GM18873 (cell line): ENCODE data around the gene NEIL1.
"Not testable (repeated sequence)": the region's sequence is repeated elsewhere in the genome, so short reads cannot be mapped to it uniquely, and the experiment has no call there.

Experiments used
- ATAC-seq: cut with Tn5 transposase; IDR thresholded peaks from one replicate; pipeline ENCODE4 v1.9.1; 2021; ENCODE audit warnings: mild to moderate bottlenecking, moderate library complexity, moderate number of reproducible peaks; ENCODE audit not compliant: unreplicated experiment, low FRiP score

NEIL1 gene

GRCh38 chr15:75332093-75332492 lies 14.7 kb upstream of the NEIL1 start:
- ATAC-seq, result not testable (repeated sequence)

- not testable (repeated sequence) for ATAC-seq
Observed at GRCh38 chr15:75333654-75334419, 13.0 kb upstream of the NEIL1 start.

GRCh38 chr15:75335313-75335704 lies 11.5 kb upstream of the NEIL1 start:
- ATAC-seq, result no peak

- ATAC-seq, result no peak
Observed at GRCh38 chr15:75335705-75336355, 11.0 kb upstream of the NEIL1 start, which contains the start of gene COMMD4. Gene COMMD4 (plus strand): TSS chr15:75336063. CDS start chr15:75336090, 27 bp downstream.

- no peak for ATAC-seq
Observed at GRCh38 chr15:75338661-75339240, 8.1 kb upstream of the NEIL1 start.

GRCh38 chr15:75339531-75340240 lies 7.2 kb upstream of the NEIL1 start:
- no peak for ATAC-seq

GRCh38 chr15:75342221-75342620 lies 4.6 kb upstream of the NEIL1 start:
- no peak for ATAC-seq

- not testable (repeated sequence) for ATAC-seq
Observed at GRCh38 chr15:75343953-75344352, 2.9 kb upstream of the NEIL1 start.

GRCh38 chr15:75347222-75348033 lies 589 bp downstream of the NEIL1 start:
- ATAC-seq, result peak; percentile 42

GRCh38 chr15:75348034-75348561 lies 1.3 kb downstream of the NEIL1 start:
- ATAC-seq, result no peak

GRCh38 chr15:75348562-75349350 lies 1.9 kb downstream of the NEIL1 start:
- no peak for ATAC-seq

- not testable (repeated sequence) for ATAC-seq
Observed at GRCh38 chr15:75349351-75349669, 2.5 kb downstream of the NEIL1 start.

GRCh38 chr15:75349851-75350588 lies 3.2 kb downstream of the NEIL1 start:
- ATAC-seq, result no peak

- no peak for ATAC-seq
Observed at GRCh38 chr15:75350601-75351361, 3.9 kb downstream of the NEIL1 start.

- no peak for ATAC-seq
Observed at GRCh38 chr15:75352186-75353080, 5.6 kb downstream of the NEIL1 start.

- ATAC-seq, result no peak
Observed at GRCh38 chr15:75353604-75354003, 6.8 kb downstream of the NEIL1 start.

GRCh38 chr15:75354454-75354853 lies 7.6 kb downstream of the NEIL1 start:
- no peak for ATAC-seq
